NB4 (cell line): ENCODE measurements around the gene B3GALT4.

ENCODE experiments used
- DNase-seq: peaks from one replicate; pipeline ENCODE4 v3.0.0; 2010; ENCODE audit warnings: low read depth
- H3K4me3 ChIP-seq: one replicate; pipeline ENCODE4 v1.5.1; 2011; ENCODE audit warnings: mild to moderate bottlenecking, low read depth, low read length, moderate library complexity
- CTCF ChIP-seq: IDR thresholded peaks from one replicate; pipeline ENCODE4 v1.5.1; 2012; ENCODE audit warnings: low read depth, low read length
- MAX ChIP-seq: IDR thresholded peaks from 2 replicates; pipeline ENCODE4 v1.6.1; 2011; ENCODE audit warnings: low read depth, low read length
- MYC ChIP-seq: IDR thresholded peaks from 2 replicates; pipeline ENCODE4 v1.6.1; 2011; ENCODE audit warnings: low read depth, low read length
- POLR2A ChIP-seq: IDR thresholded peaks from 2 replicates; pipeline ENCODE4 v1.6.1; 2011; ENCODE audit warnings: mild to moderate bottlenecking; ENCODE audit not compliant: insufficient read length; ENCODE audit errors: extremely low read depth

The B3GALT4 gene

GRCh38 chr6:33243476-33243875 lies 33.4 kb upstream of the B3GALT4 start:
- H3K4me3 ChIP-seq: no peak overlapping the region
- no peak for DNase-seq
- TF ChIP-seq POLR2A (no peak), MAX (no peak), CTCF (no peak), MYC (no peak)

- peak overlapping the region; percentile 61 for H3K4me3 ChIP-seq
- TF ChIP-seq CTCF (peak; percentile 83), POLR2A (no peak)
- peak; percentile 91 for DNase-seq
These were observed 28.8 kb upstream of the B3GALT4 start for GRCh38 chr6:33247977-33248642.

GRCh38 chr6:33248643-33248931 lies 28.3 kb upstream of the B3GALT4 start:
- no peak for TF ChIP-seq POLR2A
- TF ChIP-seq MAX: peak; percentile 49
- peak; percentile 72 for DNase-seq
- H3K4me3 ChIP-seq: peak overlapping the region; percentile 61

- H3K4me3 ChIP-seq: peak overlapping the region; percentile 94
- DNase-seq: peak; percentile 100
- TF ChIP-seq MYC (peak; percentile 88), CTCF (no peak), POLR2A (peak; percentile 74), MAX (peak; percentile 81)
These were observed 27.8 kb upstream of the B3GALT4 start for GRCh38 chr6:33248932-33249731.

GRCh38 chr6:33249732-33250630 lies 26.9 kb upstream of the B3GALT4 start:
- no peak for TF ChIP-seq MYC
- TF ChIP-seq MAX: no peak
- TF ChIP-seq POLR2A: no peak
- no peak for TF ChIP-seq CTCF
- peak; percentile 58 for DNase-seq
- peak overlapping the region; percentile 94 for H3K4me3 ChIP-seq

- no peak for TF ChIP-seq MAX
- no peak for TF ChIP-seq MYC
- no peak for TF ChIP-seq POLR2A
- no peak for TF ChIP-seq CTCF
- DNase-seq: no peak
- peak overlapping the region; percentile 94 for H3K4me3 ChIP-seq
These were observed 26.2 kb upstream of the B3GALT4 start for GRCh38 chr6:33250731-33251130.
